ENCODE results near the gene TMBIM6. TPM values are rescaled to one million over a fixed set of nuclear protein-coding genes. Genes with fewer than 3 reads are reported as not detected.

TMBIM6 gene
- total RNA-seq, 4 donors from 2014 or later: 251 to 408 (median 329) TPM

GRCh38 chr12:49790741-49791555, 49.6 kb downstream of the TMBIM6 start:
- Histone ChIP-seq H3K4me1 (no peaks in the 10 kb centered on the region), H3K4me3 (no peak overlapping the region), H3K27me3 (no peaks in the 10 kb centered on the region), H3K9me3 (no peaks in the 10 kb centered on the region), H3K27ac (no peak overlapping the region), H3K36me3 (peaks cover 0 to 71% of the 10 kb centered on the region in 2 donors)
- TF ChIP-seq POLR2AphosphoS5 (IDR thresholded peaks at IDR 0.05) (no peak), POLR2A (IDR thresholded peaks at IDR 0.05) (no peak), CTCF (IDR thresholded peaks at IDR 0.05) (no peak), EP300 (IDR thresholded peaks at IDR 0.05) (no peak)
- ATAC-seq: no peak
- 77 to 100% methylated on average over 1 to 9 of the region's 22 CpGs for WGBS, 2 donors (ENCODE audit: low coverage in 1 of 2)

GRCh38 chr12:49791700-49792099, 50.3 kb downstream of the TMBIM6 start:
- no CpG with 5 or more reads among the region's 23 CpGs for WGBS, 2 donors (ENCODE audit: low coverage in 1 of 2)
- H3K27me3 ChIP-seq: no peaks in the 10 kb centered on the region
- no peak for ATAC-seq

GRCh38 chr12:49792181-49792970, 51.0 kb downstream of the TMBIM6 start:
- Histone ChIP-seq H3K36me3 (peaks cover 0 to 85% of the 10 kb centered on the region in 2 donors), H3K27ac (no peak overlapping the region), H3K27me3 (no peaks in the 10 kb centered on the region), H3K4me3 (no peak overlapping the region), H3K9me3 (no peaks in the 10 kb centered on the region), H3K4me1 (no peaks in the 10 kb centered on the region)
- TF ChIP-seq POLR2A (IDR thresholded peaks at IDR 0.05) (no peak), CTCF (IDR thresholded peaks at IDR 0.05) (no peak), EP300 (IDR thresholded peaks at IDR 0.05) (no peak), POLR2AphosphoS5 (IDR thresholded peaks at IDR 0.05) (no peak)
- no peak for ATAC-seq
- WGBS, 2 donors (ENCODE audit: low coverage in 1 of 2): 88% methylated on average over 1 of the region's 20 CpGs; no CpG with 5 or more reads in 1 of the 2 donors

More at GRCh38 chr12:49791700-49792099, 50.3 kb downstream of the TMBIM6 start:
- no peak overlapping the region for H3K27ac ChIP-seq
- H3K4me3 ChIP-seq: no peak overlapping the region
- H3K9me3 ChIP-seq: no peaks in the 10 kb centered on the region
- no peaks in the 10 kb centered on the region for H3K4me1 ChIP-seq
- H3K36me3 ChIP-seq: peaks cover 0 to 78% of the 10 kb centered on the region in 2 donors
- TF ChIP-seq EP300 (IDR thresholded peaks at IDR 0.05) (no peak), CTCF (IDR thresholded peaks at IDR 0.05) (no peak), POLR2AphosphoS5 (IDR thresholded peaks at IDR 0.05) (no peak), POLR2A (IDR thresholded peaks at IDR 0.05) (no peak)

- H3K27me3 ChIP-seq: no peaks in the 10 kb centered on the region
- no peak for TF ChIP-seq EP300 (IDR thresholded peaks at IDR 0.05)
- no peaks in the 10 kb centered on the region for H3K9me3 ChIP-seq
- WGBS, 2 donors (ENCODE audit: low coverage in 1 of 2): 75 to 93% methylated on average over 3 to 5 of the region's 11 CpGs
- no peaks in the 10 kb centered on the region for H3K4me1 ChIP-seq
- no peak overlapping the region for H3K4me3 ChIP-seq
- ATAC-seq: no peak
- peaks cover 0 to 87% of the 10 kb centered on the region in 2 donors for H3K36me3 ChIP-seq
- no peak overlapping the region for H3K27ac ChIP-seq
Measured at GRCh38 chr12:49792976-49793580, 51.7 kb downstream of the TMBIM6 start.

GRCh38 chr12:49793620-49794019, 52.3 kb downstream of the TMBIM6 start:
- ATAC-seq: no peak
- peaks cover 0 to 92% of the 10 kb centered on the region in 2 donors for H3K36me3 ChIP-seq

More at GRCh38 chr12:49793620-49794019, 52.3 kb downstream of the TMBIM6 start:
- TF ChIP-seq CTCF (IDR thresholded peaks at IDR 0.05) (no peak), POLR2A (IDR thresholded peaks at IDR 0.05) (no peak), EP300 (IDR thresholded peaks at IDR 0.05) (no peak), POLR2AphosphoS5 (IDR thresholded peaks at IDR 0.05) (no peak)
- WGBS, 2 donors (ENCODE audit: low coverage in 1 of 2): 74% methylated on average over 3 of the region's 9 CpGs; no CpG with 5 or more reads in 1 of the 2 donors
- Histone ChIP-seq H3K4me1 (no peaks in the 10 kb centered on the region), H3K4me3 (no peak overlapping the region), H3K27ac (no peak overlapping the region), H3K27me3 (no peaks in the 10 kb centered on the region), H3K9me3 (no peaks in the 10 kb centered on the region)
